ENCODE results near the gene ZNF426.
"Not testable (repeated sequence)": the region's sequence is repeated elsewhere in the genome, so short reads cannot be mapped to it uniquely, and the experiment has no call there.

ZNF426 gene

DNA sequence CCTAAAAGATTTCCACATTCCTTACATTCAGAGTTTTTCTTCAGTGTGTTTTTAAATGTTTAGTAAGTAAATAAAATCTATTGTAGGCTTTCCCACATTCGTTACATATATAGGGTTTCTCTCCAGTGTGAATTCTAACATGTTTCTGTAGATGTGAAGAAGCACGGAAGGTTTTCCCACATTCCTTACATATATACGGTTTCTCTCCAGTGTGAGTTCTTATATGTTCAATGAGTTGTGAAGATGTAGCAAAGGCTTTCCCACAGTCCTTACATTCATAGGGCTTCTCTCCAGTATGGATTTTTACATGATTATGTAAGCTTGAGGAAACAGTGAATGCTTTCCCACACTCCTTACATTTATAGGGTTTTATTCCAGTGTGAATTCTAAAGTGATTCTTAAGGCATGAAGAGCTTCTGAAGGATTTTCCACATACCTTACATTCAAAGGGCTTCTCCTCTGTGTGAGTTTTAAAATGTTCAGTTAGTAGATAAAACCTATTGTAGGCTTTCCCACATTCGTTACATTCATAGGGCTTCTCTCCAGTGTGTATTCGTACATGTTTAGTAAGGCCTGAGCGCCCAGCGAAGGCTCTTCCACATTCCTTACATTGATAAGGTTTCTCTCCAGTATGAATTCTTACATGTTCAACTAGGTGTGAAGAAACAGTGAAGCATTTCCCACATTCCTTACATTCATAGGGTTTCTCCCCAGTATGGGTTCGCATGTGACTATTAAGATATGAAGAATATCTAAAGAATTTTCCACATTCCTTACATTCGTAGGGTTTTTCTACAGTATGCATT lies 27.7 kb upstream of the ZNF426 start:
- Histone ChIP-seq H3K9me2 (replicated peaks; ENCODE audit: insufficient read depth, low read length) (no peaks in the 10 kb centered on the region), H3K9ac (ENCODE audit: low read length) (no peak overlapping the region), H3K36me3 (replicated peaks; ENCODE audit: insufficient read depth, low read length) (peaks cover 71% of the 10 kb centered on the region), H3K9me3 (replicated peaks; ENCODE audit: insufficient read depth, low read length) (no peaks in the 10 kb centered on the region; the same call in 1 of the 2 replicates), H3K27ac (ENCODE audit: low read length) (no peak overlapping the region), H3K79me2 (ENCODE audit: low read length) (peaks cover 43% of the 10 kb centered on the region), H3K4me1 (ENCODE audit: low read length) (no peaks in the 10 kb centered on the region), H3K4me3 (ENCODE audit: low read length) (no peak overlapping the region), H3K27me3 (replicated peaks; ENCODE audit: insufficient read depth, low read length) (no peaks in the 10 kb centered on the region), H3K4me2 (ENCODE audit: low read depth, low read length) (no peak overlapping the region), H2AFZ (ENCODE audit: low read length) (no peak overlapping the region), H4K20me1 (ENCODE audit: insufficient read depth, low read length) (no peaks in the 10 kb centered on the region), H3F3A (ENCODE audit: insufficient read depth, low read length) (no peaks in the 10 kb centered on the region)
- DNase-seq, result no peak
- TF ChIP-seq EZH2 (optimal IDR thresholded peaks at IDR 0.05; ENCODE audit: low read depth, low read length) (no peak), EZH2phosphoT487 (IDR thresholded peaks at IDR 0.05; ENCODE audit: low read length) (no peak)
- TF ChIP-seq, protein P1, sequence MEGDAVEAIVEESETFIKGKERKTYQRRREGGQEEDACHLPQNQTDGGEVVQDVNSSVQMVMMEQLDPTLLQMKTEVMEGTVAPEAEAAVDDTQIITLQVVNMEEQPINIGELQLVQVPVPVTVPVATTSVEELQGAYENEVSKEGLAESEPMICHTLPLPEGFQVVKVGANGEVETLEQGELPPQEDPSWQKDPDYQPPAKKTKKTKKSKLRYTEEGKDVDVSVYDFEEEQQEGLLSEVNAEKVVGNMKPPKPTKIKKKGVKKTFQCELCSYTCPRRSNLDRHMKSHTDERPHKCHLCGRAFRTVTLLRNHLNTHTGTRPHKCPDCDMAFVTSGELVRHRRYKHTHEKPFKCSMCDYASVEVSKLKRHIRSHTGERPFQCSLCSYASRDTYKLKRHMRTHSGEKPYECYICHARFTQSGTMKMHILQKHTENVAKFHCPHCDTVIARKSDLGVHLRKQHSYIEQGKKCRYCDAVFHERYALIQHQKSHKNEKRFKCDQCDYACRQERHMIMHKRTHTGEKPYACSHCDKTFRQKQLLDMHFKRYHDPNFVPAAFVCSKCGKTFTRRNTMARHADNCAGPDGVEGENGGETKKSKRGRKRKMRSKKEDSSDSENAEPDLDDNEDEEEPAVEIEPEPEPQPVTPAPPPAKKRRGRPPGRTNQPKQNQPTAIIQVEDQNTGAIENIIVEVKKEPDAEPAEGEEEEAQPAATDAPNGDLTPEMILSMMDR (IDR thresholded peaks at IDR 0.05; ENCODE audit: low read length), result no peak

DNA sequence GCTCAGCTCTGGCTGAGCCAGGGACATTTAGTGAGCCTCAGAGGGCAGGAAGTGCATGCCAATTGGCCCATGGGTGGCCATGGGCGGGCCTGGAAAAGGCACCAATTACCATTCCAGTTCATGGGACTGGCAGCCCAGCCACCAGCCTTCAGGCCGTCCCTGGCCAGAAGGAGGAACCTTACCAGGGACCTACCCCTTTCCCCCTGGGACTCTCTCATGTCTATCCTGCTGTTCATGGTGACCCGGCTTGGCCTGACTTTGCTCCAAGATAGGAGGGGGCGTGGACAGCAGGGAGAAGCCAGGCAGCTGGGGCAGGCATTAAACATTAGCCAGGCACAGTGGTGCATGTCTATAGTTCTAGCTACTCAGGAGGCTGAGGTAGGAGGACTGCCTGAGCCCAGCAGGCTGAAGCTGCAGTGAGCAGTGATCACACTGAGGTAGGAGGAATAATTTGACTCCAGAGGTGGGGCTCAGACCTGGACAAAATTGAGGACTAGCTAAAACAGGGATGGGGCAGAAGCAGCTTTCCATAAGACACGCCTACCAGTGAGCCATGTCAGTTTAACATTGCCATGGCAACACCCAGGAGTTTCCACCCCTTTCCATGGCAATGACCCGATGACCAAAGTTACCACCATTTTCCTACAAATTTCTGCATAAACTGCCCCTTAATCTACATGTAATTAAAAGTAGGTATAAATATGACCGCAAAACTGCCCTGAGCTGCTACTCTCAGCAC lies 14.3 kb upstream of the ZNF426 start:
- H3K36me3 ChIP-seq (replicated peaks; ENCODE audit: insufficient read depth, low read length), result no peaks in the 10 kb centered on the region
- no peak for DNase-seq
- H3K27me3 ChIP-seq (replicated peaks; ENCODE audit: insufficient read depth, low read length), result no peaks in the 10 kb centered on the region
- no peaks in the 10 kb centered on the region for H4K20me1 ChIP-seq (ENCODE audit: insufficient read depth, low read length)
- H3F3A ChIP-seq (ENCODE audit: insufficient read depth, low read length), result no peaks in the 10 kb centered on the region
- H3K9ac ChIP-seq (ENCODE audit: low read length), result no peak overlapping the region
- TF ChIP-seq, protein P1 (IDR thresholded peaks at IDR 0.05; ENCODE audit: low read length), result no peak
- TF ChIP-seq EZH2phosphoT487 (IDR thresholded peaks at IDR 0.05; ENCODE audit: low read length) (no peak), EZH2 (optimal IDR thresholded peaks at IDR 0.05; ENCODE audit: low read depth, low read length) (no peak)
- H3K4me3 ChIP-seq (ENCODE audit: low read length), result no peak overlapping the region
- H3K27ac ChIP-seq (ENCODE audit: low read length), result no peak overlapping the region
- no peaks in the 10 kb centered on the region for H3K9me3 ChIP-seq (replicated peaks; ENCODE audit: insufficient read depth, low read length)
- no peaks in the 10 kb centered on the region for H3K79me2 ChIP-seq (ENCODE audit: low read length)
- no peaks in the 10 kb centered on the region for H3K9me2 ChIP-seq (replicated peaks; ENCODE audit: insufficient read depth, low read length)
- H3K4me2 ChIP-seq (ENCODE audit: low read depth, low read length), result no peak overlapping the region
- no peak overlapping the region for H2AFZ ChIP-seq (ENCODE audit: low read length)
- H3K4me1 ChIP-seq (ENCODE audit: low read length), result no peaks in the 10 kb centered on the region

DNA sequence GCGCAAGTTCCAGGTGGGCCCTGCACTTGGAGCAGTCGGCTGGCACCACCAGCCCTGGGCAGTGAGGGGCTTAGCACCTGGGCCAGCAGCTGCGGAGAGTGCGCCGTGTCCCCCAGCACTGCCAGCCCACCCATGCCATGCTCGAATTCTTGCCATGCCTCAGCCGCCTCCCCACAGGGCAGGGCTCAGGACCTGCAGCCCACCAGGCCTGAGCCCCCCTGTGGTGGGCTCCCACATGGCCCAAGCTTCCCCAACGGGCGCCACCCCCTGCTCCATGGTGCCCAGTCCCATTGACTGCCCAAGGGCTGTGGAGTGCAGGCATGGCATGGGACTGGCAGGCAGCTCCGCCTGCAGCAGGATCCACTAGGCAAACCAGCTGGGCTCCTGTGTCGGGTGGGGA lies 9.4 kb upstream of the ZNF426 start:
- Histone ChIP-seq H3K36me3 (replicated peaks; ENCODE audit: insufficient read depth, low read length) (no peaks in the 10 kb centered on the region), H4K20me1 (ENCODE audit: insufficient read depth, low read length) (no peaks in the 10 kb centered on the region), H3K9me2 (replicated peaks; ENCODE audit: insufficient read depth, low read length) (no peaks in the 10 kb centered on the region), H2AFZ (ENCODE audit: low read length) (no peak overlapping the region), H3F3A (ENCODE audit: insufficient read depth, low read length) (no peaks in the 10 kb centered on the region), H3K27ac (ENCODE audit: low read length) (no peak overlapping the region), H3K4me3 (ENCODE audit: low read length) (no peak overlapping the region), H3K9ac (ENCODE audit: low read length) (no peak overlapping the region), H3K4me1 (ENCODE audit: low read length) (no peaks in the 10 kb centered on the region), H3K27me3 (replicated peaks; ENCODE audit: insufficient read depth, low read length) (no peaks in the 10 kb centered on the region), H3K4me2 (ENCODE audit: low read depth, low read length) (no peak overlapping the region), H3K9me3 (replicated peaks; ENCODE audit: insufficient read depth, low read length) (no peaks in the 10 kb centered on the region), H3K79me2 (ENCODE audit: low read length) (no peaks in the 10 kb centered on the region)
- TF ChIP-seq EZH2phosphoT487 (IDR thresholded peaks at IDR 0.05; ENCODE audit: low read length), result no peak
- TF ChIP-seq EZH2 (optimal IDR thresholded peaks at IDR 0.05; ENCODE audit: low read depth, low read length), result no peak
- TF ChIP-seq, protein P1 (IDR thresholded peaks at IDR 0.05; ENCODE audit: low read length), result no peak
- no peak for DNase-seq

DNA sequence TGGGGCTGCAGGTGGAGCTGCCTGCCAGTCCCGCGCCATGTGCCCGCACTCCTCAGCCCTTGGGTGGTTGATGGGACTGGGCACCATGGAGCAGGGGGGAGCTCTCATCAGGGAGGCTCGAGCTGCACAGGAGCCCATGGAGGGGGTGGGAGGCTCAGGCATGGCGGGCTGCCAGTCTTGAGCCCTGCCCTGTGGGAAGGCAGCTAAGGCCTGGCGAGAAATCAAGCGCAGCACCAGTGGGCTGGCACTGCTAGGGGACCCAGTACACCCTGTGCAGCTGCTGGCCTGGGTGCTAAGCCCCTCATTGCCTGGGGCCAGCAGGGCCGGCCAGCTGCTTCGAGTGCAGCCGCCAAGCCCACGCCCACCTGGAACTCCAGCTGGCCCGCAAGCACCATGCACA lies 2.8 kb upstream of the ZNF426 start:
- not testable (repeated sequence) for H3K9me3 ChIP-seq (replicated peaks; ENCODE audit: insufficient read depth, low read length); H3K27me3 ChIP-seq (replicated peaks; ENCODE audit: insufficient read depth, low read length); H3K4me1 ChIP-seq (ENCODE audit: low read length); H3K9me2 ChIP-seq (replicated peaks; ENCODE audit: insufficient read depth, low read length); DNase-seq; H3K36me3 ChIP-seq (replicated peaks; ENCODE audit: insufficient read depth, low read length); H3F3A ChIP-seq (ENCODE audit: insufficient read depth, low read length); H3K4me3 ChIP-seq (ENCODE audit: low read length); H2AFZ ChIP-seq (ENCODE audit: low read length); H3K79me2 ChIP-seq (ENCODE audit: low read length); H4K20me1 ChIP-seq (ENCODE audit: insufficient read depth, low read length); H3K27ac ChIP-seq (ENCODE audit: low read length); H3K9ac ChIP-seq (ENCODE audit: low read length); H3K4me2 ChIP-seq (ENCODE audit: low read depth, low read length)

DNA sequence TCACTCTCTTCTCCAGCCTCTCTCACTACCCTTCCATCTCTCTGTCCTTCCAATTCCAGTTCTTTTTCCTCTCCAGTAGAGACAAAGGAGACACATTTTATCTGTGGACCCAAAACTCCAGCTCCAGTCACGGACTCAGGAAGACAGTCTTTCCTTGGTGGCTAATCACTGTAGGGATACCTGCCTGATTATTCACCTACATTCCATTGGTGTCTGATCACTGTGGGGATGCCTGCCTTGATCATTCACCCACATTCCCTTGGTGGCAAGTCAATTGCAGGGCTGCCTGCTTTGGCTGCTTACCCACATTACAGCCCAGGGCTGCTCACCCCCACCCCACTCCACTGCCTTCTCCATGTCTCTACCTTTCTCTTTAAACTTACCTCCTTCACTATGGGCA lies 1.5 kb upstream of the ZNF426 start:
- H3K9me3 ChIP-seq (replicated peaks; ENCODE audit: insufficient read depth, low read length); H3K4me3 ChIP-seq (ENCODE audit: low read length); H3K9ac ChIP-seq (ENCODE audit: low read length); H2AFZ ChIP-seq (ENCODE audit: low read length); H3K36me3 ChIP-seq (replicated peaks; ENCODE audit: insufficient read depth, low read length); DNase-seq; H3K27me3 ChIP-seq (replicated peaks; ENCODE audit: insufficient read depth, low read length); H3K4me2 ChIP-seq (ENCODE audit: low read depth, low read length); H3F3A ChIP-seq (ENCODE audit: insufficient read depth, low read length); H4K20me1 ChIP-seq (ENCODE audit: insufficient read depth, low read length); H3K4me1 ChIP-seq (ENCODE audit: low read length); H3K27ac ChIP-seq (ENCODE audit: low read length); H3K79me2 ChIP-seq (ENCODE audit: low read length); H3K9me2 ChIP-seq (replicated peaks; ENCODE audit: insufficient read depth, low read length): not testable (repeated sequence)
